Mammary epithelial cell (primary cell): Measurements from ENCODE around the gene IL25.

Experiments
- CTCF ChIP-seq, 2 donors: IDR thresholded peaks in 1 of 2; conservative IDR thresholded peaks in 1 of 2; 2 replicates each; pipeline ENCODE4 v1.5.1; 2011 to 2012; ENCODE audit warnings: inconsistent platforms in 2 of 2, low read length in 2 of 2, mild to moderate bottlenecking in 2 of 2, control low read depth in 1 of 2, low read depth in 1 of 2; ENCODE audit not compliant: insufficient read depth in 1 of 2; ENCODE audit errors: extremely low read depth in 1 of 2
- EZH2 ChIP-seq: IDR thresholded peaks from 2 replicates; pipeline ENCODE4 v1.6.1; 2012; ENCODE audit warnings: low read length, inconsistent platforms, borderline replicate concordance

GRCh38 chr14:23405516-23406025 is 33.0 kb downstream of the IL25 start:
- TF ChIP-seq CTCF (conservative IDR thresholded peaks at IDR 0.05 in 1 of 2, IDR thresholded peaks at IDR 0.05 in 1 of 2; ENCODE audit: extremely low read depth in 1 of 2, insufficient read depth in 1 of 2, low read depth in 1 of 2, low read length in 2 of 2) (no peak), EZH2 (no peak)
